Karpas-422 (cell line): ENCODE measurements around the gene DERA. TPM values are rescaled to one million over a fixed set of nuclear protein-coding genes. Genes with fewer than 3 reads are reported as not detected.
"Not testable (repeated sequence)": the region's sequence is repeated elsewhere in the genome, so short reads cannot be mapped to it uniquely, and the experiment has no call there.

Source experiments
- DNase-seq: peaks from one replicate; pipeline ENCODE4 v3.0.0-alpha.2; 2015
- H2AFZ ChIP-seq: fragments of 200-600 bp; sonication (generic); 2 replicates; pipeline ENCODE4 v1.6.1; 2014; ENCODE audit warnings: antibody characterized with exemption, low read length, mixed read lengths
- H3K27ac ChIP-seq: fragments of 200-600 bp; sonication (generic); 2 replicates; pipeline ENCODE4 v1.5.1; 2014; ENCODE audit warnings: mild to moderate bottlenecking, low read length, moderate library complexity
- H3K27me3 ChIP-seq: fragments of 200-600 bp; sonication (generic); 2 replicates; pipeline ENCODE4 v1.6.1; 2014; ENCODE audit warnings: low read length, mixed read lengths
- H3K36me3 ChIP-seq: fragments of 200-600 bp; sonication (generic); 2 replicates; pipeline ENCODE4 v1.6.1; 2014; ENCODE audit warnings: low read length, mixed read lengths; ENCODE audit not compliant: insufficient read depth
- H3K4me1 ChIP-seq: fragments of 200-600 bp; sonication (generic); 2 replicates; pipeline ENCODE4 v1.6.1; 2014; ENCODE audit warnings: mild to moderate bottlenecking, low read length, mixed read lengths
- H3K4me2 ChIP-seq: fragments of 200-600 bp; sonication (generic); 2 replicates; pipeline ENCODE4 v1.6.1; 2014; ENCODE audit warnings: low read length, low read depth, mild to moderate bottlenecking; ENCODE audit not compliant: poor library complexity, severe bottlenecking
- H3K4me3 ChIP-seq: fragments of 200-600 bp; sonication (generic); 2 replicates; pipeline ENCODE4 v1.5.1; 2014; ENCODE audit warnings: mild to moderate bottlenecking, antibody characterized with exemption, low read length, mixed read lengths
- H3K79me2 ChIP-seq: fragments of 200-600 bp; sonication (generic); 2 replicates; pipeline ENCODE4 v1.6.1; 2014; ENCODE audit warnings: mild to moderate bottlenecking, low read length, mixed read lengths
- H3K9ac ChIP-seq: fragments of 200-600 bp; sonication (generic); 2 replicates; pipeline ENCODE4 v1.6.0; 2014; ENCODE audit warnings: low read length
- H3K9me2 ChIP-seq: fragments of 200-600 bp; sonication (generic), shearing (Covaris generic); replicated peaks from 2 replicates; pipeline ENCODE4 v1.6.0; 2014; ENCODE audit warnings: mild to moderate bottlenecking, low read length, moderate library complexity; ENCODE audit not compliant: insufficient read depth
- H3K9me3 ChIP-seq: fragments of 300-700, 200-600 bp; sonication (generic); 2 replicates; pipeline ENCODE4 v1.6.1; 2014; ENCODE audit warnings: low read length, mixed read lengths
- H4K20me1 ChIP-seq: fragments of 200-600 bp; sonication (generic); 2 replicates; pipeline ENCODE4 v1.6.1; 2014; ENCODE audit warnings: mild to moderate bottlenecking, antibody characterized with exemption, low read length, low read depth; ENCODE audit not compliant: insufficient read depth
- total RNA-seq: library from RNA; depleted of rRNA; stranded (reverse); fragments of >200 nt; shearing (Covaris generic); gene quantifications from 2 replicates; pipeline ENCODE4 v1.2.3, GENCODE V29; 2014; ENCODE audit warnings: low replicate concordance

Gene DERA
- total RNA-seq, 1 experiment from 2014 or later = 11.1 TPM

DNA sequence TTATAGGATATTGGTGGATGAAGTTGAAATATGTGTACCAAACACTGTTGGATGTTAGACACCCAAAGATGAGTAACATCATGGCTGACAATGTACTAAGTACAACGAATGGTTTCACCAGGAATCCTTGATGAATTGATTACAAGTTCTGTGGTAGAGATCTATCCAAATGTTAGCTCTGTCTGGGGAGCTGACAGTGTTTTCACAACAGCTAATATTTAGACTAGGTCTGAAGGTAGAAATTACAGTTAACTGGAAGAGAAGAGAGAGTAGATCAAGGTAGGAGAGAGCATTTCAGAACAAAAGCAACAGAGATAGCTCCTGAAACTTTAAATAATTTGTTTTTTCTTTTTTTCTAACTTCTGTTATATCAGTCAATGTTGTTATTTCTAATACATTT, 44.9 kb downstream of the DERA start:
- no peaks in the 10 kb centered on the region for H3K9me3 ChIP-seq
- no peaks in the 10 kb centered on the region for H3K79me2 ChIP-seq
- H3K27me3 ChIP-seq = no peaks in the 10 kb centered on the region
- H3K4me2 ChIP-seq = no peak overlapping the region
- no peaks in the 10 kb centered on the region for H3K9me2 ChIP-seq
- DNase-seq = no peak
- H4K20me1 ChIP-seq = no peaks in the 10 kb centered on the region
- no peak overlapping the region for H2AFZ ChIP-seq
- H3K4me3 ChIP-seq = no peak overlapping the region
- no peak overlapping the region for H3K9ac ChIP-seq
- H3K27ac ChIP-seq = no peak overlapping the region
- H3K36me3 ChIP-seq = no peaks in the 10 kb centered on the region
- peaks cover 8% of the 10 kb centered on the region for H3K4me1 ChIP-seq

DNA sequence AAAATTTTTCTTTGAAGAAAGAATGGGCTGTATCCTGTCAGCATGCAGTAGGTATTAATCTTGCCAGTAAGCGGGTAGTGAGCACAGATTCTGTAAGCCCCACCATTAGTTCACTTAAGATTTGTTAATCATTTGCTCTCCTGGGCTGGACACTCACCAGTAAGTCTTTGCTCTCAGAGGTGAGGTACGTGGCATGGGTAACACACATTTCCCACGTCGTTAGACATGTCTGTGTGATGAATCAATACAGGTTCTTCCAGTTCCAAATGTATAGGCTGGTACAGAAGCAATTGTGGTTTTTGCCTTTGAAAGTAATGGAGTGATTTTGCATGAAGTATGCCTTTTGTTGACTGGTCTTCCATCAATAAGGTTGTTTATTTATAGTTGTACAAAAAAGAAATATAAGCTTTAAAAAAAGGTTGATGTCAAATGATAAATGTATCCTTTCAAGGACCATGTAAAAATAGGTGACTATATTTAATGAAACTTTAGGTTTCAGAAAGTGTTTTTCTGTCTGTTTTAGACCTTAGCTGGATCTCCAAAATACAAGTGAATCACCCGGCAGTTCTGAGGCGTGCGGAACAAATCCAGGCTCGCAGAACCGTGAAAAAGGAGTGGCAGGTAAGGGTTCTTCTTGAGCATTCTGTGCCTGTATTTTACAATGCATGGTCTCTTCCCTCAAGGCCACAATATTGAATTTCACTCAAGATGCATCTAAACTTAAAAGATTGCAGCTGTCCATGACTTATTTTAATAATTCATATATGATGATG, 45.5 kb downstream of the DERA start:
- Histone ChIP-seq H4K20me1 (no peaks in the 10 kb centered on the region), H3K9me3 (no peaks in the 10 kb centered on the region), H3K9ac (no peak overlapping the region), H3K9me2 (no peaks in the 10 kb centered on the region), H3K4me1 (peaks cover 8% of the 10 kb centered on the region), H3K27ac (no peak overlapping the region), H3K4me3 (no peak overlapping the region), H3K79me2 (no peaks in the 10 kb centered on the region), H3K36me3 (no peaks in the 10 kb centered on the region), H3K27me3 (no peaks in the 10 kb centered on the region), H3K4me2 (no peak overlapping the region), H2AFZ (no peak overlapping the region)
- DNase-seq = no peak

DNA sequence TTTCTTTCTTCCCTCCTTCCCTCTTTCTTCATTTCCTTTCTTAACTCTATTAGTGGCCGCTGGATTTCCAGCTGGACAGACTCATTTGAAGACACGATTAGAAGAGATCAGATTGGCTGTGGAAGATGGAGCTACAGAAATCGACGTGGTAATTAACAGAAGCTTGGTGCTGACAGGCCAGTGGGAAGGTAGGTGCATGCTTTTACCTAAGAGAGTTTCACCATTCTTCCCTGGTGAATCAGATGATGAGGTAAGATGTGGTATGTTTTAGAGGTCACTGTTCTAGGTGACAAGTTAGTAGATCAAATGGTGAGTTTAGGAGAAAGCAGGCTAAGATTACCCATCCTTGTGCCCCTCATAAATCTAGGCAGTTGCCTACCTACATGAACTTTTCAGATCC, 51.6 kb downstream of the DERA start:
- Histone ChIP-seq H3K9me2 (no peaks in the 10 kb centered on the region), H2AFZ (no peak overlapping the region), H3K9ac (no peak overlapping the region), H3K27me3 (no peaks in the 10 kb centered on the region), H3K4me1 (peaks cover 6% of the 10 kb centered on the region), H3K36me3 (peaks cover 5% of the 10 kb centered on the region; the same call in 1 of the 2 replicates), H3K9me3 (no peaks in the 10 kb centered on the region), H3K4me2 (no peak overlapping the region), H4K20me1 (no peaks in the 10 kb centered on the region), H3K4me3 (no peak overlapping the region), H3K27ac (no peak overlapping the region), H3K79me2 (no peaks in the 10 kb centered on the region)
- no peak for DNase-seq

- Histone ChIP-seq H3K27me3 (no peaks in the 10 kb centered on the region), H4K20me1 (no peaks in the 10 kb centered on the region), H2AFZ (no peak overlapping the region), H3K9me3 (no peaks in the 10 kb centered on the region), H3K27ac (no peak overlapping the region), H3K4me1 (peaks cover 7% of the 10 kb centered on the region), H3K36me3 (peaks cover 5% of the 10 kb centered on the region; the same call in 1 of the 2 replicates), H3K79me2 (no peaks in the 10 kb centered on the region), H3K4me3 (no peak overlapping the region), H3K9ac (no peak overlapping the region), H3K4me2 (no peak overlapping the region), H3K9me2 (no peaks in the 10 kb centered on the region)
- no peak for DNase-seq
Observed at GRCh38 chr12:15963271-15963670, 52.1 kb downstream of the DERA start.

DNA sequence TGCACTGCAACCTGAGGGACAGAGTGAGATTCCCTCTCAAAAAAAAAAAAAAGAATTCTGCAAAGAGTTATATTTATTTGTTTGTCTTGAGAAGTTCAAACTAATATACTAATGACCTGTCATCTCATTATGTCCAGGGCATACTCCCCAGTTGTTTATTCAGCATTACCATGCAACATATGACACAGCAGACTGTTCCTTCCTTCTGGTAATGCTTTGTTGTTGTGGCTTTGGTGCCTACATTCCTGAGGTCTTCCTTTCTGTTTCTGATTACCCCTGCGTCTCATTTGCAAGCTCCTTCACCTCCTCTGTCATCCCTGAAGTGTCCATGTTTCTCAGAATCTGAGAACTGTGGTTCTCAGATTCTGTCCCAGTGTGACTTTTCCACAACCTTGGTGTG, 55.3 kb downstream of the DERA start:
- Histone ChIP-seq H3K4me1 (peaks cover 15% of the 10 kb centered on the region), H3K4me2 (no peak overlapping the region), H3K36me3 (peaks cover 5% of the 10 kb centered on the region; the same call in 1 of the 2 replicates), H3K9me3 (no peaks in the 10 kb centered on the region), H3K9ac (no peak overlapping the region), H3K79me2 (no peaks in the 10 kb centered on the region), H2AFZ (no peak overlapping the region), H3K9me2 (no peaks in the 10 kb centered on the region), H3K4me3 (no peak overlapping the region), H4K20me1 (no peaks in the 10 kb centered on the region), H3K27me3 (no peaks in the 10 kb centered on the region), H3K27ac (no peak overlapping the region)
- DNase-seq = no peak

DNA sequence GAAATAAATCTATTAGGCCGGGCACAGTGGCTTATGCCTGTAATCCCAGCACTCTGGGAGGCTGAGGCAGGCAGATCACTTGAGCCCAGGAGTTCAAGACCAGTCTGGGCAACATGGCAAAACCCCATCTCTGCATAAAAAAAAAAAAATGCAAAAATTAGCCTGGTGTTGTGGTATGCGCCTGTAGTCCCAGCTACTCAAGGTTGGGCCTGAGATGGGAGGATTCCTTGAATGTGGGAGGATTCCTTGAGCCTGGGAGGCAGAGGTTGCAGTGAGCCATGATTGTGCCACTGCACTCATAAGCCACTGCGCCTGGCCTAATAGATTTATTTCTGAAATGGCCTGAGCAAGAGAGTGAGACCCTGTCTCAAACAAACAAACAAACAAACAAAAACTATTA, 55.9 kb downstream of the DERA start:
- H3K4me3 ChIP-seq, H3K9me2 ChIP-seq, H3K27ac ChIP-seq, H2AFZ ChIP-seq, H3K4me2 ChIP-seq, H3K36me3 ChIP-seq, H3K27me3 ChIP-seq, H4K20me1 ChIP-seq, DNase-seq, H3K9me3 ChIP-seq, H3K79me2 ChIP-seq, H3K9ac ChIP-seq: not testable (repeated sequence)
- peaks cover 15% of the 10 kb centered on the region for H3K4me1 ChIP-seq

DNA sequence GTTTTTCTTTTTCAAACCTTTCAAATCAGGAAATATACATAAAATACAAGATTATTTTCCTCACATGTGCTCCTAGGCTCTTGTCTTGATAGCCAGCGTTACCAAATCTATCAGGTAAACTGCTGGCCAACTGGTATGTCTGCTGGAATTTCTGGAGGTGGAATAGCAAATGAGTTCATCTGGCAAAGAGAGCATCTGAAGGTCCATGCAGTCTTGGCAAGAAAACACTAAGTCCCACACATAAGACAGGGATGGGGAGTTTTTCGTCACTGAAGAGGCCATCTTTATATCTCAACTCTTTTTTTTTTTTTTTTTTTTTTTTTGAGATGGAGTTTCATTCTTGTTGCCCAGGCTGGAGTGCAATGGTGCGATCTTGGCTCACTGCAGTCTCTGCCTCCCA, 60.1 kb downstream of the DERA start:
- H3K36me3 ChIP-seq = no peaks in the 10 kb centered on the region
- no peaks in the 10 kb centered on the region for H3K79me2 ChIP-seq
- H3K27me3 ChIP-seq = no peaks in the 10 kb centered on the region
- H3K9me3 ChIP-seq = no peaks in the 10 kb centered on the region
- no peak overlapping the region for H3K4me3 ChIP-seq
- no peak overlapping the region for H3K4me2 ChIP-seq
- H2AFZ ChIP-seq = no peak overlapping the region
- H4K20me1 ChIP-seq = no peaks in the 10 kb centered on the region
- no peak overlapping the region for H3K9ac ChIP-seq
- no peaks in the 10 kb centered on the region for H3K9me2 ChIP-seq
- DNase-seq = no peak
- peaks cover 9% of the 10 kb centered on the region for H3K4me1 ChIP-seq
- H3K27ac ChIP-seq = no peak overlapping the region

DNA sequence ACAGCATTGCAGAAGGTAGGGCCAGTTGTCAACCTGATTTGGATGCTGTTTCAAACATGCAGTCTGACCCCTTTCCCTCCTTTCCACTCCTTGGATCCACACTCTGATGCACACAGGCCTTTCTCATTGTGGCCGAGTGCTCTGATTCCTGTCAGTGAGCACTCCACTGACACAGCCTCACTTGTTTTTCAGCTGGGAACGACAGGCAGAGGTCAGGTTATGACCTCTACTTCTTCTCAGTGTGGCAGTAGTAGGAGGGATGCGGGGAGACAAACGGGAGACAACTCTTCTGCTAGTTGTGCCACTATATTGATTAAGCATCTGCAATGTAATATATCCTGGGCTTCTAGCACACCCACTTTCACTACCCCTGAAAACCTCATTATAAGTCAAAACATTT, 61.8 kb downstream of the DERA start:
- Histone ChIP-seq H3K4me3 (no peak overlapping the region), H3K9me2 (no peaks in the 10 kb centered on the region), H3K36me3 (no peaks in the 10 kb centered on the region), H3K79me2 (no peaks in the 10 kb centered on the region), H3K4me2 (no peak overlapping the region), H2AFZ (no peak overlapping the region), H3K27ac (no peak overlapping the region), H3K9me3 (no peaks in the 10 kb centered on the region), H3K4me1 (peaks cover 9% of the 10 kb centered on the region), H3K27me3 (no peaks in the 10 kb centered on the region), H3K9ac (no peak overlapping the region), H4K20me1 (no peaks in the 10 kb centered on the region)
- no peak for DNase-seq
